OCI-LY7 (cell line): ENCODE results near the gene MRPL46. TPM values are rescaled to one million over a fixed set of nuclear protein-coding genes. Genes with fewer than 3 reads are reported as not detected.

Experiments used
- BruUV-seq: library from RNA; stranded (reverse); fragments of 400-500 nt; replicated peaks from 2 replicates; lab custom pipeline; 2021; lab: Mats Ljungman, UMichigan
- CTCF ChIA-PET: fragments of 300-600 bp; sonication (Branson Sonifier 250); formaldehyde crosslinking; loops from one replicate; lab custom pipeline; 2022; ENCODE audit warnings: antibody characterized with exemption; ENCODE audit not compliant: unreplicated experiment; lab: Charles Lee
- POLR2A ChIA-PET: fragments of 300-600 bp; sonication (Branson Sonifier 250); formaldehyde crosslinking; loops from one replicate; lab custom pipeline; 2022; ENCODE audit warnings: antibody characterized with exemption; lab: Charles Lee
- DNase-seq: peaks from one replicate; pipeline ENCODE4 v3.0.0-alpha.2; 2015; ENCODE audit warnings: low spot score
- H2AFZ ChIP-seq: fragments of 200-600 bp; sonication (generic), shearing (Covaris generic); 2 replicates; pipeline ENCODE4 v1.6.1; 2014; ENCODE audit warnings: mild to moderate bottlenecking, antibody characterized with exemption, low read length, moderate library complexity
- H3K27ac ChIP-seq: fragments of 200-600 bp; sonication (generic); 2 replicates; pipeline ENCODE4 v1.5.1; 2014; ENCODE audit warnings: mixed run types, low read depth, mild to moderate bottlenecking, moderate library complexity, low read length, inconsistent platforms; ENCODE audit not compliant: poor library complexity, severe bottlenecking
- H3K36me3 ChIP-seq: fragments of 200-600 bp; sonication (generic); 2 replicates; pipeline ENCODE4 v1.6.1; 2014; ENCODE audit warnings: mild to moderate bottlenecking, antibody characterized with exemption, low read length, moderate library complexity, mixed read lengths; ENCODE audit not compliant: insufficient read depth
- H3K4me1 ChIP-seq: fragments of 200-600 bp; sonication (generic); 2 replicates; pipeline ENCODE4 v1.5.1; 2014; ENCODE audit warnings: mild to moderate bottlenecking, low read length; ENCODE audit not compliant: insufficient read depth, poor library complexity, severe bottlenecking
- H3K4me2 ChIP-seq: fragments of 200-600 bp; sonication (generic); 2 replicates; pipeline ENCODE4 v1.6.1; 2014; ENCODE audit warnings: mild to moderate bottlenecking, low read length
- H3K4me3 ChIP-seq: fragments of 200-600 bp; sonication (generic); 2 replicates; pipeline ENCODE4 v1.5.1; 2014; ENCODE audit warnings: mild to moderate bottlenecking, low read depth, low read length; ENCODE audit not compliant: poor library complexity, severe bottlenecking
- H3K79me2 ChIP-seq: fragments of 200-600 bp; sonication (generic); 2 replicates; pipeline ENCODE4 v1.6.1; 2016; ENCODE audit warnings: low read depth, mild to moderate bottlenecking, low read length, moderate library complexity, mixed read lengths; ENCODE audit not compliant: insufficient read depth
- H3K9me2 ChIP-seq: fragments of 200-600 bp; sonication (generic); 2 replicates; pipeline ENCODE4 v1.6.1; 2016; ENCODE audit warnings: mild to moderate bottlenecking, low read length, mixed read lengths; ENCODE audit not compliant: insufficient read depth
- H3K9me3 ChIP-seq: fragments of 200-600 bp; sonication (generic); 2 replicates; pipeline ENCODE4 v1.6.1; 2014; ENCODE audit warnings: mild to moderate bottlenecking, mixed run types, low read length, mixed read lengths
- H4K20me1 ChIP-seq: fragments of 200-600 bp; sonication (generic); 2 replicates; pipeline ENCODE4 v1.6.1; 2014; ENCODE audit warnings: mild to moderate bottlenecking, antibody characterized with exemption, low read length, moderate library complexity, mixed read lengths; ENCODE audit not compliant: insufficient read depth
- CTCF ChIP-seq: fragments of 200-600 bp; sonication (generic); conservative IDR thresholded peaks from 2 replicates; pipeline ENCODE4 v1.5.1; 2014; ENCODE audit warnings: mild to moderate bottlenecking, antibody characterized with exemption, low read length, moderate library complexity, mixed read lengths
- EZH2phosphoT487 ChIP-seq: fragments of 200-600 bp; sonication (generic); IDR thresholded peaks from 2 replicates; pipeline ENCODE4 v1.6.1; 2018; ENCODE audit warnings: low read depth, borderline replicate concordance, mild to moderate bottlenecking, mixed run types, antibody characterized with exemption, low read length, moderate library complexity, mixed read lengths
- intact Hi-C: fragments of 100-400 bp; cut with micrococcal nuclease; formaldehyde crosslinking; loops from one replicate; pipeline ENCODE4 v1.10.0; 2022; ENCODE audit not compliant: unreplicated experiment
- total RNA-seq, 2 experiments: library from RNA; depleted of rRNA in 1 of 2; stranded (reverse); fragments of >200 nt in 1 of 2; shearing (Covaris generic) in 1 of 2; gene quantifications; 2 replicates each; pipeline ENCODE4 v1.2.3, GENCODE V29; 2014 to 2022

MRPL46 gene
- total RNA-seq, 2 experiments from 2014 or later: 30.4 to 37.2 TPM

- POLR2A ChIA-PET: interaction anchor here (0.7 kb wide), 1 partner anchor 47 kb away, joined by 3 read pairs; no protein-coding TSS in a partner anchor
Observed at GRCh38 chr15:88433046-88433685, 34.0 kb downstream of the MRPL46 start.

GRCh38 chr15:88431441-88431840, 35.7 kb downstream of the MRPL46 start:
- H3K9me3 ChIP-seq: no peaks in the 10 kb centered on the region
- no peak for TF ChIP-seq CTCF
- TF ChIP-seq EZH2phosphoT487: no peak
- CTCF ChIA-PET: no interaction called here
- H3K4me3 ChIP-seq: no peak overlapping the region
- H4K20me1 ChIP-seq: no peaks in the 10 kb centered on the region
- H3K9me2 ChIP-seq: no peaks in the 10 kb centered on the region
- no peaks in the 10 kb centered on the region for H3K79me2 ChIP-seq
- no peaks in the 10 kb centered on the region for H3K36me3 ChIP-seq
- no peak overlapping the region for H3K27ac ChIP-seq
- H3K4me2 ChIP-seq: no peak overlapping the region
- intact Hi-C loops: no loop called here
- H2AFZ ChIP-seq: no peak overlapping the region
- POLR2A ChIA-PET: interaction anchor here (0.7 kb wide), 1 partner anchor 36 kb away, joined by 3 read pairs; the partner anchor contains the start of genes MRPL46 and MRPS11
- BruUV-seq: no TSS peak
- DNase-seq: no peak
- no peaks in the 10 kb centered on the region for H3K4me1 ChIP-seq

More at GRCh38 chr15:88433046-88433685, 34.0 kb downstream of the MRPL46 start:
- CTCF ChIA-PET: no interaction called here
- no peaks in the 10 kb centered on the region for H3K4me1 ChIP-seq
- no peak for DNase-seq
- H3K9me2 ChIP-seq: no peaks in the 10 kb centered on the region
- no peak overlapping the region for H2AFZ ChIP-seq
- TF ChIP-seq CTCF (no peak), EZH2phosphoT487 (no peak)
- H3K79me2 ChIP-seq: no peaks in the 10 kb centered on the region
- H3K9me3 ChIP-seq: no peaks in the 10 kb centered on the region
- H3K4me3 ChIP-seq: no peak overlapping the region
- no peaks in the 10 kb centered on the region for H3K36me3 ChIP-seq
- BruUV-seq: no TSS peak
- no peak overlapping the region for H3K27ac ChIP-seq
- H3K4me2 ChIP-seq: no peak overlapping the region
- intact Hi-C loops: no loop called here
- no peaks in the 10 kb centered on the region for H4K20me1 ChIP-seq

DNA sequence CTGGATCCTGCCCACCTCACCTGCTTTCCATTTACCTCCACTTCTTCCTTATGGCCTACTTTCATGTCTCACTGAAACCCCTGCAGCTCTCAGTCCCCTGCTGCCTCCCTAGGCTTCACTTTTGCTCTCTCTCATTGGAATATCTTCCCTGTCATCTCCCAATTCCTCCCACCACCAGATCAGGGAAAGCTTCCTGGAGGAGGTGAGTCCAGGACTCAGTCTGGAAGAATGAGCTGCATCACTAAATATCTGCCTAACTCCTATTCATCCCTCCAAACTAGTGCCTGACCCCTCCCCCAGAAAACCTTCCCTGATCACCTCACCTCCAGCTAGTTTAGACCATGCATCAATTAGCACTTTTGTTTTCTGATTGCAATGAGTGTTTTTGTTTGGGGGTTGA, 37.1 kb downstream of the MRPL46 start:
- H2AFZ ChIP-seq: no peak overlapping the region
- H3K9me2 ChIP-seq: no peaks in the 10 kb centered on the region
- no peak overlapping the region for H3K4me2 ChIP-seq
- no peaks in the 10 kb centered on the region for H3K9me3 ChIP-seq
- no peak overlapping the region for H3K4me3 ChIP-seq
- no peaks in the 10 kb centered on the region for H3K4me1 ChIP-seq
- H3K27ac ChIP-seq: no peak overlapping the region
- ChIA-PET CTCF (no interaction called here), POLR2A (interaction anchor here (0.7 kb wide), 1 partner anchor 67 kb away, joined by 3 read pairs; no protein-coding TSS in a partner anchor)
- BruUV-seq: no TSS peak
- no peaks in the 10 kb centered on the region for H3K79me2 ChIP-seq
- TF ChIP-seq EZH2phosphoT487: no peak
- TF ChIP-seq CTCF: no peak
- H3K36me3 ChIP-seq: no peaks in the 10 kb centered on the region
- no peaks in the 10 kb centered on the region for H4K20me1 ChIP-seq
- DNase-seq: no peak
- intact Hi-C loops: no loop called here
